HG02981 (cell line): ENCODE data around the gene LCN12.

Source experiments
- ATAC-seq: cut with Tn5 transposase; IDR thresholded peaks from one replicate; pipeline ENCODE4 v1.9.1; 2021; ENCODE audit warnings: mild to moderate bottlenecking, moderate library complexity; ENCODE audit not compliant: unreplicated experiment

Gene LCN12

DNA sequence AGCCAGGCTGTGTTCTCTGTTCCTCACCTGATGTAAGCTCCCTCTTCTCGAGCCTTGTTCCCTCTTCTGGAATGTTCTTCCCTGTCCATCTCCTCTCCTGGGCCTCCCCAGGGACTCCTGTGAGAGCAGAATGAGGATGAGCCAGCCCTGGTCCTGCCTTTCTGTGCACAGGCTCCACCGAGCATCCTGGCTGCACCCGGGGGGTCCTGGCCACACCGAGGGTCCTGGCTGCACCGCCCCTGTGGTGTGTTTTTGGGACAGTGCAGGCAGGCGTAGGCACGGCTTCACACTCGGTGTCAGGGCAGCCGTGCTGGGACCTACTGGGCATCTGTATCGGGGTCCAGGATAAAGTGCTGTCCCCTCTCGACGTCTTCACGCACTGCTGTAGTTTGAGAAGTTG, 25.3 kb upstream of the LCN12 start:
- ATAC-seq: no peak

GRCh38 chr9:136927343-136928271, 24.5 kb upstream of the LCN12 start:
- no peak for ATAC-seq

- ATAC-seq: no peak
These were observed 23.5 kb upstream of the LCN12 start for GRCh38 chr9:136928591-136928990.

DNA sequence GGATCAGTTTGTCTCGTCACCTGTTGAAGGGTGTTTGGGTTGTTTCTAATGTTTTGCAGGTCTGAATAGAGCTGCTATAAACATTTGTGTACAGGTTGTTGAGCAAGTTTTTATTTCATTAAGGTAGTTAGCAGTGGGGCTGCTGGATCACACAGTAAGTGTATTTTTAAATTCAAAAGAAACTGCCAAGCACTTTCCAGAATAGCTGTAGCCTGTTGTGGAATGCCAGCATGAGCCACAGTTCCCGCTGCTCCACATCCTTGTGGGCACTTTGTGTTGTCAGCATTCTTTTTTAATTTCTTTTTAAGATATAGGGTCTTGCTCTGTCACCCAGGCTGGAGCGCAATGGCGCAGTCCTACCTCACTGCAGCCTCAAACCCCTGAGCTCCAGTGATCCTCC, 22.1 kb upstream of the LCN12 start:
- ATAC-seq: no peak

DNA sequence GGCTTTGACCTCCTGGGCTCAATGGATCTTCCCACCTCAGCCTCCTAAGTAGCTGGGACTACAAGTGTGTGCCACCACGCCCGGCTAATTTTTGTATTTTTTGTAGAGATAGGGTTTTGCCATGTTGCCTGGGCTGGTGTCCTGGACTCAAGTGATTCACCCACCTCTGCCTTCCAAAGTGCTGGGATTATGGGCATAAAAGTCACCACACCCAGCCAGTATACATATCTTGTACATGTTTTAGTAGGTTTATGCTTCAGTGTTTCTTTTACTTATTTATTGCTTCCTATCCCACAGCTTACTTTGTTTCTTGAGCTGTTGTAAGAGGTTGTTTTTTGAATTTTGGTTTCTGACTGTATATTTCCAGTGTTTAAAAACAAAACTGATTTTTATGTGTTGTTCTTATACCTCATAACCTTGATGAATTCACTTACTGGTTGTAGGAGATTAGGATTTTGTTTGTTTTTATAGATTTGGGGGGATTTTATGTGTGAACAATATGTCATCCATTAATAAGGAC, 20.4 kb upstream of the LCN12 start:
- no peak for ATAC-seq

DNA sequence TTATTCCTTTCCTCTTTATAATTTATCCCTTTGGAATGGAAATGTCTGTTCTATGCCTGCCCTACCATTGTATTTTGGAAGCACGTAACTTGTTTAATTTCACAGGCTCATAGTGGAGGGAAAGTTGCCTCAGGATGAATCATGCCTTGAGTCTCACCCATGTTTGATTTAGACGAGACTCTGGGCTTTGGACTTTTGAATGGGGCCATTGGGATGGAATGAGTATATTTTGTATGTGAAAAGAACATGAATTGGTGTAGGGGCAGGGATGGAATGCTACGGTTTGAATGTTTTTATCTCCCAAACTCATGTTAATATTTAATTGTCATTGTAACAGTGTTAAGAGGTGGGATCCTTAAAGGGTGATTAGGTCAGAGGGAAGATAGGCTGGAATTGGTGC, 17.8 kb upstream of the LCN12 start:
- ATAC-seq: no peak

- ATAC-seq: no peak
These were observed 16.4 kb upstream of the LCN12 start for GRCh38 chr9:136935651-136936050.

- ATAC-seq: no peak
These were observed 15.4 kb upstream of the LCN12 start for GRCh38 chr9:136936645-136937170.

DNA sequence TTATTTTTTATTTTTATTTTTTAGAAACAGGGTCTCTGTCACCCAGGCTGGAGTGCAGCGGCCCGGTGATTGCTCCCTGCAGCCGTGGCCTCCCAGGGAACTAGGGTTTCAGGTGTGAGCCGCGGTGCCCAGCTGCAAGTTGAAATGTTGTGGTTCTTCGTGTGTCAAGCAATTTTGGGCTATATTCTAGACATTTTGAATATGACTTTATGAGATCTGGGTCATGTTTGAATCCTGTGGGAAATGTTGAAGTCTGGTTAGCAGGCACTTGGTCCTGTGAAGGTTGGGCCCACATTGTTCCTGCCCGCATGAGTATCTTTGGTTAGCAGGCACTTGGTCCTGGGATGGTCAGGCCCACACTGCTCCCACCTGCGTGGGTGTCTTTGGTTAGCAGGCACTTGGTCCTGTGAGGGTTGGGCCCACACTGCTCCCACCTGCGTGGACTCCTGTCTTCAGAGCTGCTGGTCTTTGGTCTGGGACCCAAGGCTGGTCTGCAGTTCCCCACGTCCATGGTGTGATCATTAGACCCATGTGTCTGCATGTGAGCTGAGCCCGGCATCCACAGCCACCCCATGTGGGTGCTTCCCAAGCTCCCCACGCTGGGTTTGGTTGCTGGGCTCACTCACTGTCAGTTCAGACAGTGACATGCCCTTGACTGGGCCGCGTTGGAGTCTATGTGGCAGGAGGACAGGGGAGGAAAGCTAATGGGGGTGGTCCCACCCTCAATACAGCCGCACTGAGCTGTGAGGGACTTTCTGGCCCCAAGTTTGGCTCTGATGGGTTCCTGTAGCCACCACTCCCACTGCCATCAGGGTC, 14.7 kb upstream of the LCN12 start:
- ATAC-seq: no peak

DNA sequence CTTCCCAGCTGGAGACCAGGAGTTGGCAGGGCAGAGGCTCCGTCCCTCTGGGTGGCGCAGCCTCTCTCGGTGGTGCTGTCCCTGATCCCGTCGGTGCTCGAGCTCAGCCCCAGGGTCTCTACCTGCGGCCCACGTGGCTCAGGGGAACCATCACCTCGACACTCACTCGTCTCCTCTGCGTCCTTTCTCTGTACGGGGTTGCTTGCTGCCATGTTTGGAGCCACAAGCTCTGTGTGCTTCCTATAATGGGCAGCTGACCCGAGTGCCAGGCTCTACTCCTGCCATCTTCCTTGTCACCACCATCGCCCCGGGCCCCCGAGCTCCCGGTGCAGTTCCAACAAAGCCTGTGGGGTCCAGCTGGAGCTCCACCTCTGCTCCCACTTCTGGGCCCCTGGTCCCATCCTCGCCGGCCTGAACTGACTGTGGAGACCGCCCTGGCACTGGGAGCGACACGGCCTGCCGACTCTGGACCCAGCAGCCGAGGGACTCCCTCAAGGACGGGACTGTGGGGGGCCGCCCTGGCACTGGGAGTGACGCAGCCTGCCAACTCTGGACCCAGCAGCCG, 12.6 kb upstream of the LCN12 start:
- ATAC-seq: no peak

DNA sequence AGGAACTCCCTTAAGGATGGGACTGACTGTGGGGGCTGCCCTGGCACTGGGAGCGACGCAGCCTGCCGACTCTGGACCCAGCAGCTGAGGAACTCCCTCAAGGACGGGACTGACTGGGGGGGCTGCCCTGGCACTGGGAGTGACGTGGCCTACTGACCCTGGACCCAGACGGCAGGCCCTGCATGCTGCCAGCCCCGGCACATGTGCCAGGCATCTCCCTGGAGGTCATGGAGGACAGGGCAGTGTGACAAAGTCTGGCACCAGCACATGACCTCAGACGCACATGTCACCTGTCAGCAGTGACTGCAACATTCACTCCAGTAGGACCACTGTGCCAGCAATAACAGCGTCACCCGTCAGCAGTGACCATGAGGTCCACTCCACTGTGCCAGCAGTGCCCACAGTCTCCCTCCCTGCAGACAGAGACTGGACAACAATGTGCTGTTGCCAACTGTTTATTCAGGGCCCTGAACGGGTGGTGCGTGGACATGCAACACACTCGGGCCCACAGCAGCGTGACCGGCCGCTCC, 12.0 kb upstream of the LCN12 start:
- ATAC-seq: no peak

- no peak for ATAC-seq
These were observed 11.4 kb upstream of the LCN12 start for GRCh38 chr9:136940526-136941230.

DNA sequence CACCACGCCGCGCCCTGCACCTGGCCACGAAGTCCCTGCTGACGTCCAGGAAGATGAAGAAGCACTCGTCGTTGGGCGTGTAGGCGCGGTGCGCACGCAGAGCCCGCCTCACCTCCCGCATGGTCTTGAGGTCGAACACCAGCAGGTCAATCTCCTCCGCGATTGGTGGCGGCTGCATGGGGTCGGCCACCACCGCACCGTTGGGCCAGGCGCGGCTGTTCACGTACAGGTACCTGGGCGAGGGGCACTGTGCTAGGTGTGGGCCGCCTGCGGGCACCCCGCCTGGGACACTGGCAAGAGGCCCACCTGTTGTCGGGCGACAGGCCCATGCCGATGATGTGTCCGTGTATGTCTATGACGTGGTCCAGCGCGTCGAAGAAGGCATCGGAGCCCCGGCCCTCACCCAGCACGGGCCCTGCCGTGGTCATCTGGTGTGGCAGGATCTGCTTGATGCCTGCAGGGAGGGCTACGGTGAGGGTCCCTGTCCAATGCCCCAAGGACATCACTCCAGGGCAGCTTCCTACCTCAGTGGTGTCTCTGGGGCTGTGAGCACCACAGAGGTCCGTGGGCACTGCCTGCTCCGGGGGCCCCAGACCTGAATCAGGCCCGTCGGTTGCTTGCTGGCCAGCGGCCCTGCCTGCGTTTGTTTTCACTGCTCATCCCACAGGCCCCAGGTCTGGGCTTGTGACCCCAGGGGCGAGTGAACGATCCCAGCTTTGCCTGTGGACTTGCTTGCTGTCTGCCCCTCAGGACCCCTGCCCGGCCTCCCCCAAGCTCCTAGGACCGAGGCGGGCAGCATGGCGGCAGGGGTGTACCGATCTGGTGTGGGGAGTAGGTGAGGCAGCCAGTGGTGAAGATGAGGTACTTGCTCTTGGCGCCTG, 10.6 kb upstream of the LCN12 start:
- ATAC-seq: no peak

- no peak for ATAC-seq
These were observed 9.8 kb upstream of the LCN12 start for GRCh38 chr9:136942112-136942880.

DNA sequence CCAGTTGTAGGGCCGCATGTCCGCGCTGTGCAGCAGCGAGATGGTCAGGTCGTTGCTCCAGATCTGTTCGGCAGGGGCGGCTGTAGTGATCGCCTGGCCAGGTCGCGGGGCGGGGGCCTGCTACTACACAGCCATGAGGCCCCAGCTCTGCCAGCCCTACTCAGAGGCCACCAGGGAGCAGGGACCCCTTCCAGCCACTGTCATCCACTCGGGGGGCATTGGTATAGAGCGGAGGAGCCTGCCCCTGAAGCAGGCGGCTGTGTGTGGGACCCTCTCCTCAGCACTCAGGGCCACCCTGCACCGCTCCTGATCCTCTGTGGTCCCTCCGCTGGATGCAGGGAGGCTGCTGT, 9.2 kb upstream of the LCN12 start:
- no peak for ATAC-seq

- peak; percentile 5 for ATAC-seq
These were observed 8.5 kb upstream of the LCN12 start for GRCh38 chr9:136943291-136944211.

DNA sequence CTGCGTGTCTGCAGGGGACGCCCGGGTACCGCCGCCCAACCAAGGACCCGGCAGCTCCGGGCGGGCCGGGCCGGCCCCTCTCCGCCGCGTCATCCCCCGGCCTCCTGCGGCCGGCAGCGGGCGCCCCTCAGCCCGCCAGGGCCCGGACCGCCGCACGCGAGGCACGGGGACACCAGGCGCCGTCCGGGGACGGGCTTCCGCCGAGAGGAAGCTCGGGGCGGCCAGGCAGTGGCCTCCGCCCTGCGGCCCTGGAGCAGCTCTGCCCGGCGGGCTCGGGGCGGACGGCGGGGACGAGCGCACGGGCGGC, 7.9 kb upstream of the LCN12 start:
- ATAC-seq: peak; percentile 39
